Inflammatory macrophage treated with lipopolysaccharide for 1 hour (primary cell): Measurements from ENCODE around the gene FHOD1.
A peak's percentile ranks its signal among the peaks of the same experiment; 100 is the strongest.

Experiments used
- DNase-seq, 2 donors: peaks; one replicate each; pipeline ENCODE4 v3.0.0-alpha.2; 2020 to 2022

FHOD1 gene

GRCh38 chr16:67248401-67249177 lies 1.3 kb upstream of the FHOD1 start, which contains the start of gene SLC9A5:
Gene SLC9A5 (plus strand): TSS chr16:67248979. CDS start chr16:67249015, 36 bp downstream.
- DNase-seq, result no peak

DNA sequence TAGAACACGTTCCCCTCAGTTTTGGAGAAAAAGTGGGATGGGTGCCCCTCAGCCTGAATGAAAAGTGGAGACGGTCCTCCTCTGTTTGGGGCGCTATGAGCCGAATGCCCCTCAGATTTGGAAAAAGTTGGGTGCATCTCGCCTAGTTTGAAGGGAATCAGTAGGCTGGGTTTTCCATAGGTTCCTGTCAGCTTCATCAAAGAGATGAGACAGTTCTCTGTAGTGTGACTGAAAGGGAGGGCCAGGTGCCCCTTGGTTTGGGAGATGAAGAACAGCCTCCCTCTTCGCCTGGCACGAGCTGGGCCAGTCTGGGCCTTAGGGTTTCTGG lies 756 bp upstream of the FHOD1 start:
- no peak for DNase-seq

GRCh38 chr16:67246756-67247191 lies 507 bp downstream of the FHOD1 start:
- DNase-seq, result no peak

DNA sequence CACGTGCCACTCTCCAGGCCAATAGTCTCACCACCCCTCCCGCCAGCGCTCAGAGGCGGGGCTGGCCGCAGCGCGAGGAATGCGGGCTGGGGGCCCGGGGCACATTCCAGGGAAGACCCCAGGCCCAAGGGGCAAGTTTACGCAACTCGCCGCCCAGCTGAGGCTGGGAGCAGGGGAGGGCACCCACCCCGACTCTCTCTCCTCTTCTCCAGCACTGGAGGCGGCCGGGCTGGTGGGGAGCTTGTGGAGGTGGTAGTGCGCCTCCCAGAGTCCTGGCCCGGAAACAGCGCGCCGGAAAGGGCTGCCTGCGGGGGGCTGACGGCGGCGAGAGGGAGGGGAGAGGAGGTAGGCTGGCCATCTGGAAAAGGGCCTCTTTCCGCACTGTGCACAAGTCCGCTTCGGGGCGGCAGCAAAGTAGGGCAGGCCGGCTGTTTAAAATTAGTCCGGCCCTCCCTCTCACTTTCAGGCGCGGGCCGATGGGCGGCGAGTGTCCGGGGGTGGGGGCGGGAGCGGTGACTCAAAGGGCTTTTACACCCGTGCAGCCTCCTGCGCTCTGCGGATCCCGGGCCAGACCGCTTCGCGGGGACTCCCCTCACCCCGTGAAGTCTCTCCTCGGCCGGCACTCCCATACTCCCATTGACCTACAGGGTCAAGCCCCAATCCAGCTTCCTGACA lies 1.1 kb downstream of the FHOD1 start:
- DNase-seq, result peak; percentile 65 to 78

DNA sequence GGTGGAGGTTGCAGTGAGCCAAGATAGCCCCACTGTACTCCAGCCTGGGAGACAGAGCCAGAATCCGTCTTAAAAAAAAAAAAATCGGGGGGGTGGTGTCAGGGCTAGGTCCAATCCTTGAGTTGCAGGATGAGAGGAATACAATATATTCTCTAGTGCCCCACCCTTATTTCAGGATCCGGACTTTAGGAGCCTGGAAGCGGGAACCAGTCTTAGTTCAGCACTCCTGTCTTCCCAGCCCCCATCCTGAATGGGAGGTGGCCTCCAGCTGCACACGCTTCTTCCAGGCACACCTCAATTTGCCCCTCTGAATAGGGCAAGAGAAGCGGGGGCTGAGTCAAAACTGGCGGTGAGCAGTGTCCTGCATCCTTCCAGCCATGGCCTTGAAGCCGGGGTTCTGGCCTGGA lies 1.6 kb downstream of the FHOD1 start:
- no peak for DNase-seq

DNA sequence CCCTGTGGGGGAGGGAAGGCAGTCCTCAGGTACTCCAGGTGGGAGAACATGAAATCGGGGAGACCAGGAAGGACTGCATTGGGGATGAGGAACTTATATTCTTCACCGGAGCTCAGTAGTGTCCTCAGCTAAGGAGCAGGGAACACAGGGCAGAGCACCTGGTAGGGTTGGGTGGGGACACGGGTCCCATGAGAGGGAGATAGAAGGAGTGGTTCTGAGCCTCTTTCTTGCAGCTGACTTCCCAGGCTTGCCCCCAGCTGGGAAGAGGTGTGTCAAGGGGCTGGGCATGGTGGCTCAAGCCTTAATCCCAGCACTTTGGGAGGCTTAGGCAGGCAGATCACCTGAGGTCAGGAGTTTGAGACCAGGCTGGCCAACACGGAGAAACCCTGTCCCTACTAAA lies 2.1 kb downstream of the FHOD1 start:
- DNase-seq, result no peak

DNA sequence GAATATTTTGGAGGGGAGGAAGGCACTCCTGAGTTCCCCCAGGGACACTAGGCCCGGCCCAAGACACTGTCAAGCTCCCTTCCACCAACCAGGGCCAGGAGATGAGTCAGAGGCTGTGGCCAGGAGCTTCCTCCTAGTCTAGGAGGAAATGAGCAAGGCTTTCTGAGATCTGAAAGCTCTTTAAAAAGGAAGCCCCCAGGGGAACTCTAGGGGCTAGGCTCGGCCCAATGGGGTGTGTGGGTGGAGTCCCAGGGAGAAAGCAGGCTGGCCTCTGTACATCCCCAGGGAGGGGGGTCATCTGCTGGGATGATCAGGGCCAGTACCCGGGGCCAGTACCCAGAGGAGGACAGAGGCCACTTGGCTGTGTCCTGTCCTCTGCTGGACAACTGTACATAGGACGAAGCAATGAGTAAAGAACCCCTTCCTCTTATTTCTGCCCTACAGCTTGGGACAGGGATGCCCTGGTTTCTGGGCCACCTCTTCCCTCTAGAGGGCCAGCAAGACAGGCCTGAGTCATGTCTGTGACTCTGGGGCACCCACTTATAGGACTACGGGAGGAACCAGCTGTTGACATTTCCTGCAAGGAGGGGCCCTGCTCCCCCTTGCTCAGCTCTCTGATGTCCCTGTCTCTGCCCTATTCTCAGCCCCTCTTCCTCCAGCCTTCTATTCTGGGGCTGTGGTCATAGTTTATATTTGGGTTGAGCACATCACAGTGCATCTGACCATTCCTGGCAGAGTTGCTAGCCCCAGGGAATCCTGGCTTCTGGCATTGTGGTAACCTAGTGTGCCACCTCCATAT lies 2.7 kb downstream of the FHOD1 start:
- DNase-seq, result peak; percentile 96 to 99

DNA sequence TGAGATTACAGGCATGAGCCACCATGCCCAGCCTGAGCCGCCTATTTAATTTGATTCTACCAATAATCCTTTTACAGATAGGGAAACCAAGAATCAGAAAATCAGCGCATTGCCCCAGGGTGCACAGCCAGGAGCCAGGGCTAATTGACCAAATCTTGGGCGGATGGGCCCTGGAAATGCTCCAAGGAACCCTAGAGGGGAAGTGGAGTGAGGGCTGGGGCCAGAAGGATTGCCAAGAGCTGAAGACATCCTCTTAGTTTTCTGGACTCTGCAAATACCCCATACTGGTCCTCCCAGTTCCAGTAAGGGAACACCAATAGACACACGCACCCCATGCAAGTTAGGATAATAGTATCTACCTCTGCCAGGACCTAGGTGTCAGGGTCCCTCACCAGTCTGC lies 3.8 kb downstream of the FHOD1 start:
- DNase-seq, result peak; percentile 39 to 61

GRCh38 chr16:67242138-67242730 lies 5.0 kb downstream of the FHOD1 start:
- no peak for DNase-seq

DNA sequence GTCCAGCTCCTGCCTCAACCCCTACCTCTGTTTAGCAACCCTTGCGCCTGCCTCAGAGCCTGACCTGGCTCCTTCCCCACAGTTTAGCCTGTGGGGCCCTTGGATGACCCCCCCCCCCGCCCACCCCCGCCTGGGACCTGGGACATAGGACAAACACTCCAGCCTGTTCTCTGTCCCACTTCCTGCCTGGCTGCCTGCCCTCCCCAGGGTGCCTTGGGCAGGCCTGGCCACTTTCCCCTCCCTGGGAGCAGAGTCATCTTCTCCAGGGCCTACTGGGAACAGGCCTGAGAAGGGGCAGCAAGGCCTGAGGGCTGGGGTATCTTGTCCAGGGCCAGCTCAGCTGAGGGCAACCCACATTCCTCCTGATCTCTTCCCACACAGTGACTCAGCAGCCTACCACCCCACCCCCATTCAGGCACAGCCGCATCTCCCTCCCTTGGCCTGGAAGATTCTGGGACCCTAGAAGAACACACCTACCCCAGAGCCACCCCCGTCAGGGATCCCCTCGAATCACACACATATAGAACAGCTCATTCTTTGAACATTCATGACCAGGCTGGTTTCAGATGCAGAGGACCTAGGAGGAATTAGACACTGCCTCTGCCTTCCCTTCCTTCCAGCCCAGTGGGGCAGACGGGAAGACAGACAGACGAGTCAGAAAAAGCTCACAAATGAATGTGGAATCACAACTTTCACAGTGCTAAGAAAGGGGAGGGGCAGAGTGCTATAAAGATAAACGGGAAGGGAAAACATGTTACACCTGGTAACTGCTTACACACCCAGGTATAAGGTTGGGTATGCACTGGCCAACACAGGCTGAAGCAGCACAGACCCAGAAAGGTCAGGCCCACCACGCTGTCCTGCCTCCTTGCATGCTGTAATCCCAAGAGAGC lies 6.0 kb downstream of the FHOD1 start:
- peak in 1 of 2 donors; percentile 61 for DNase-seq

- DNase-seq, result no peak
Measured at GRCh38 chr16:67240506-67240905, 6.8 kb downstream of the FHOD1 start.

DNA sequence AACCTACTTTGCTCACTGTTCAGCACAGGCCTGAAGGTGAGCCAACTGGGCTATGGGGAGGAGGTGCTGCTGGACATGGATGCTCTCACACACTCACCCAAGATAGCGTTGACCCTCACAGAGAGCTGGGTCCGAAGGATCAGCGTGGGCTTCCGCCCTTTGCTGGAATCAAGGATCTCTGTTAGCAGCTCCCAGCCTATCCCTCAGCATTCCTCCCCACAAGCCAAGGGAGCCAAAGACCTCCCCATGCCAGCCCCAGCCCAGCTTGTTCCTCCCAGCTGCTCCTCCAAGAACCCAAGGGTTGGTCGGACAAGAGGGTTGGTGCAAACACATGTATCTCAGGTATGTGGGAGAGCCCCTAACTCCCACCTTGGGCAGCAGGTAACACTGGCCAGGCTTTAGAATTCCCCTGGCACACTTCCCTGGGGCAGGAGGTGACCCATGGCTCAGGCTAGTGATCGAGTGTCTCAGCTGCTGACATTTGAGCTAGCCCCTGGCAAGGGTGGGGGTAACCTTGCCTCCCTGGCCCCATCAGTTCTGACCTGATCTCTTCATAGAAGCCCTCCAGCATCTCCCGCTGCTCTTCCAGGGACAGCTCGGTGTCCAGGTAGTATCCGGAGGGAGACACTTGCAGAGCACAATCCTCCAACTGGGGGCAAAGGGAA lies 8.3 kb downstream of the FHOD1 start:
- no peak for DNase-seq

DNA sequence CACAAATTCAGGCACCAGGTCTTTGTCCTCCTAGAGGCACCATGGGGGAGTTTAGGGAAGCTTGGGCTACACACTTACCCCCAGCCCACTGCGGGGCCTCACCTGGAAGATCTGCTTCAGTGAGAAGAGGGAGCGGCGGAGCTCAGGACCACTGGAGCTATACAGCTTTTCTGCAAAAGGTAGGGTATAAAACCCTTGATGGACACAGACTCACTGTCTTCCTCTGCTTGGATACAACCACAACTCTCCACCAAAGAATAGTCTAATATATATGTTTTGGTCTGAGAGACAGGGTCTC lies 9.1 kb downstream of the FHOD1 start:
- DNase-seq, result no peak

GRCh38 chr16:67237396-67238277 lies 9.6 kb downstream of the FHOD1 start:
- DNase-seq, result no peak

- peak; percentile 53 to 76 for DNase-seq
Measured at GRCh38 chr16:67236563-67237395, 10.5 kb downstream of the FHOD1 start.

DNA sequence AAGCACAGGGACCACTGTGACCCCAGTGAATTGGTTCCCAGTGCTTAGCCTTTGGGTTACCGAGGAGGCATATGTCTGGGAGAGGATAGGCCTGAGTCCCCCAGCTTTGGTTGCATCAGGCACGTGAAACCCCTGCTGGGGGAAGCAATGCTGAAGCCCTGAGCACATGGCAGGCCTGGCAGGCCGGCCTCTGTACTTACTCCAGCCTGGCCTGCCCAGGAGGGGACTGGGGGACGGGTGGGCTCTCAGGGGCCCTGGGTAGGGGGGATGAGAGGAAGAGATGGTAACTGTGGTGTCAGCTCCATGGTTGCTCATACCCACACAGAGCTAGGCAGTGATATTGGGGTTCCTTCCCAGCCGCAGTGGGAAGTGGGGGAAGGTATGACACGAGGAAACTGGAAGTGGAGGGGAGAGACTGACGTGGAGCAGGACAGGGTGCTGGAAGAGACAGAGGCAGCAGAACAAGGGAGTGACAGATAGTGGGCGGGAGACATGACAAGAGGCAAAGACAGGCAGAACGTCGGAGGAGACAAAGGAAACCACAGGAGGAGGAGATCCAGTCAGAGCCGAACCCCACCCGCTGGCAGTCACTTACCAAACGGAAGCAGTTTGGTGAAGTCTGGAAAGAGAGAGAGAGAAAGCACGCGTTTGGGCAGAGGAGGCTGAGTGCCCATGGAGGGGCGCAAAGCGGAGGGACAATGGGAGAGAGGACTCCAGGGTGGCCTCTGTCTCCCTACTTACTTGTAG lies 11.3 kb downstream of the FHOD1 start:
- no peak for DNase-seq

DNA sequence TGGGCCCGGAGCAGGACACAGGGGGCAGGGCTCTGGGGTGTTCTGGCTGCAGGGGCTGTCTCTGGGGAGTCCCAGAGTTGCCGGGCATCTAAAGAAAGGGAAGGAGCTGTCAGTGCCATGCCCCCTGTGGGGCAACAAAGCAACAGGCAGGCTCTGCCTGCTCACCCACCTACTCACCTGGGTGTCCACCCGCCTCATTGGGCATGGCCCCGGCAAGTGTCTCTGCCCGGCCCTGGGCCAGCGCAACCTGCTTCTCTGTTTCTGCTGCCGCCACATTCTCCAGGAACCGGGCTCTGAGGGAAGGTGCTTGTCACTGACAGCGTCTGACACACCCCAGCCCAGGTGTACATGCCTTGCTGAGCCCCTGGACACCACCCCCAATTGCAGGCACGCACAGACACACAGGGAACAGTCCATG lies 13.1 kb downstream of the FHOD1 start:
- DNase-seq, result no peak

DNA sequence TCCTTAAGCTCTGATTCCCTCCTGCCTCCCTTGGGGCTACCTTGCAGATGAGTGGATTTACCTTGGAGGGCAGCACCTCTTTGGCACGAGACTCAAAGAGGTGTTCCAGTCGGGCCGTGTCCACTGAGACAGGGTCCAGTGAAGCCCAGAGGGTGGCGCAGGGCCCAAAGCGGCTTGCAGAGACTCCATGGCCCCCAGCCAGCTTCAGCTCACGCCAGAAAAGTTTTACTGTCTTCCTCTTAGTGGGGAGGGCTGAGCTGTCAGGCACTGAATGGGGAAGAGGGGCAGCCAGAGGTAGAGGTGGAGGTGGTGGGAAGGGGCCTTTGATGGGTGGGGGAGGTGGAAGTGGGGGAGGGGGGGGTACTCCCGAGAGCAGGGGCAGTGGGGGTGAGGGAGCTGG lies 13.7 kb downstream of the FHOD1 start:
- DNase-seq, result no peak
